Activated CD4-positive, alpha-beta T cell treated with anti-CD3 and anti-CD28 coated beads, Interleukin-2, amount 50 U/mL, for 16 hours (primary cell): Measurements from ENCODE around the gene ATRIP.
A peak's percentile ranks its signal among the peaks of the same experiment; 100 is the strongest.
"Not testable (repeated sequence)": the region's sequence is repeated elsewhere in the genome, so short reads cannot be mapped to it uniquely, and the experiment has no call there.

ENCODE experiments used
- DNase-seq: peaks from one replicate; pipeline ENCODE4 v3.0.0-alpha.2; 2020

The ATRIP gene

DNA sequence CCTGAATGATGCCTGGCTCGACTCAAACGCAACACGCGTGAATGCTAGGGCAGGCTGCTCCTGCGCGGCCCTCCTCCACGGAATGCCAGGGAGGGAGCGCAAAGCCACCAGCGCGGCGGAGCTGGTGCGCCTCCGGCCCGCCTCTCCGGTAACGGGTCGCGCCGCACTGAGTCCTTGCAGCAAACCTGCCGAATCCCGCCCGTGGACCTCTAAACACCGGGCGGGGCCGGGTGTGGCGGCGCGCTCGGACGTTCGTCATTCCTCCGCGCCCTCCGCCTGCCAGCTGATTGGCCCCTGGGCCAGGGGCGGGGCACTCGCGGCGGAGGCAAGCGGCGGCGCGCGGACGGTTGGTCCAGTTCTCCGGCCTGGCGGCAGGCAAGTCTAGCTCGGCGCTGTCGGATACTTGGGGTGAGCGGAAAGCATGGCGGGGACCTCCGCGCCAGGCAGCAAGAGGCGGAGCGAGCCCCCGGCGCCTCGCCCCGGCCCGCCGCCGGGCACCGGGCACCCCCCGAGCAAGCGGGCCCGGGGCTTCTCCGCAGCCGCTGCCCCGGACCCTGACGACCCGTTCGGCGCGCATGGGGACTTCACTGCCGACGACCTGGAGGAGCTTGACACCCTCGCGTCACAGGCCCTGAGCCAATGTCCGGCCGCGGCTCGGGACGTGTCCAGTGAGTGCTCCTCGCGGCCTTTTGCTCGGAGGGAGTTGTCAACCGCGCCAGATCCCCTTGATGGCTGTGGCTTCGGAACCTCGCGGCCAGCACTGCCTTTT, at the start of gene ATRIP:
Gene ATRIP, plus strand, starts transcription at position 313 of the 769 bp plus-strand sequence. Its CDS starts 109 bp downstream, at position 422.
- peak; percentile 89 for DNase-seq

- no peak for DNase-seq
Measured at GRCh38 chr3:48397767-48398681, 48.5 kb upstream of the ATRIP start.

GRCh38 chr3:48398701-48399386, 47.7 kb upstream of the ATRIP start:
- no peak for DNase-seq

- no peak for DNase-seq
Measured at GRCh38 chr3:48399387-48400172, 47.0 kb upstream of the ATRIP start.

DNA sequence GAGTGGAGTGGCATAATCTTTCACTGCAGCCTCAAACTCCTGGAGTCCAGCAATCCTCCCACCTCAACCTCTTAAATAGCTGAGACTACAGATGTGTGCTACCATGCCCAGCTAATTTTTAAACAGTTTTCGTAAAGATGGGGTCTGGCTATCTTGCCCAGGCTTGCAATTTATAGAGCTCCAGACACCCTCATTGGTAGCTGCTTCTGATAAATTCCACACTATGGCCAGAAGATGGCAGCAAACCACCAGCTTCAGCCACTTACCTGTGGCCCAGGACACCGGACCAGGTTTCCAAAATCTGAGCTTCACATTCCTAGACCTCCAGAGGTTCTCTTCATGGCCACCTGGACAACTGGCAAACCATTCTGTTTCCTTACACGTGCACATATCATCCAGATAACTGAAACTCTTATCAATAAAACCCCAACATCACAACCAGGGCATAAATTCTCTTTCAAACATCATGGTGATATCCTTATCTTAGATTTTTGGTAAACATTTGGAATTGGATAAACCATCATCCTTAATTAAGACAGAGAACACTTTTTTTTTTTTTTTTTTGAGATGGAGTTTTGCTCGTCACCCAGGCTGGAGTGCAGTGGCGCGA, 45.6 kb upstream of the ATRIP start:
- DNase-seq: peak; percentile 75

- not testable (repeated sequence) for DNase-seq
Measured at GRCh38 chr3:48401434-48401901, 45.1 kb upstream of the ATRIP start.

- DNase-seq: no peak
Measured at GRCh38 chr3:48402281-48402732, 44.2 kb upstream of the ATRIP start.

- no peak for DNase-seq
Measured at GRCh38 chr3:48402907-48403306, 43.6 kb upstream of the ATRIP start.

DNA sequence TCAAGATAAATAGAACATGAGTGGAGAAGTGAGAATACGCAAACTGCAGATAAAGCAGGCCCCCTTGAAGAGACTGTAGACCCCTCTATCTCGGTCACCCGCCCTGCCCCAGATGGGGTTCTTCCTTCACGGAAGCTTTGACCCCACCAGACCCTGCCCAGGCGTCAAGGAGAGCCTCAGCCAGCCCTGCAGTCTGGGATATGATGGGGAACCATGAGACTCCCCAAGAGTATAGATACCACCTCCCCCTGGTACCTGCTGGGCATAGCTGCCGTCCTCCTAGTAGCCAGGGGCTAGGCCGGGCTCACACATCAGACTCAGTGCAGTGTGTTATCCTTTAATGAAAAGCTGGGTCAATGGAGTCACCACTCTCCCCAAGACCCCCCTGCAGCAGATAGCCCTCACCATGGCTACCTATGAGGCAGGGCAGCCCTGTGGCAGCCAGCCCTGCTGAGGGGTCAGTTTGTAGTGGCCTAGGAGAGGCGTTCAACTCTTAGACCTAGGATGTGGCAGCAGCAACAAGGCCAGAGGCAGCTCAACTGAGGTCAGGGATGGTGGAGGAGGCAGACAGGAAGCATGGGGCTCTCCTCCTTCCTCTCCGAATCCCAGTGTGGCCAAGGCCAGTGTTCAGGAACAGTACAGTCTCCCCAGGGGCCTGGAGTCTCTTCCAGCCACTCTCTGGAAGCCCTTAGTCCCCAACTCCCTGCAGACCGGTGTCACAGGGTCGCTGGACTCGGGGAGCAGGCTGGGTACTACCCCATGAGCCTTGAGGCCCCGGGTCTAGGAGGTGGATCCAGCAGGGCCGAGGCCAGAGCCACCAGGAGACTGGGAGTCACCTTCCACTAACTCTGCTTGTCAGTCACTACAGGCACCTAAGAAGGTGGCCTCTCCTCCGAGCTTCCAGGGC, 42.8 kb upstream of the ATRIP start:
- no peak for DNase-seq

- DNase-seq: no peak
Measured at GRCh38 chr3:48404440-48405342, 41.8 kb upstream of the ATRIP start.

GRCh38 chr3:48405343-48405881, 41.1 kb upstream of the ATRIP start:
- no peak for DNase-seq

DNA sequence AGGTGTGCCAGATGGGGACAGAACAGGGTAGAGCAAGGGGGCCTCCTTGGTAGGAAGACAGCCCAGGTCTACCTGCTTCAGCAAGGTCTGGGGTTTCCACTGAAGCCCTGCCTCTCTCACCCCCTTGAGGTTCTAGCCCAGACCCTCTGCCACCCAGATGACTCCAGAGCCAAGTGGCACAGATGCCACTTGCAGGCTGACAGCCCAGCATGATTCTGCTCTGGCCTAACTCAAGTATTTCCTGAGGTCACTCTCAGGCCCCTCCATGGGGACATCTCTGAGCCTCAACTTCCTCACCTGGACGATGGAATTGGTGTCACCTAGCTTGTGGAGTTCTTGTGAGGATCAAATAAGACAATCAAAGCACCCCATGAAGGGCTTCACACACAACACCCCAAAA, 40.6 kb upstream of the ATRIP start:
- DNase-seq: no peak

DNA sequence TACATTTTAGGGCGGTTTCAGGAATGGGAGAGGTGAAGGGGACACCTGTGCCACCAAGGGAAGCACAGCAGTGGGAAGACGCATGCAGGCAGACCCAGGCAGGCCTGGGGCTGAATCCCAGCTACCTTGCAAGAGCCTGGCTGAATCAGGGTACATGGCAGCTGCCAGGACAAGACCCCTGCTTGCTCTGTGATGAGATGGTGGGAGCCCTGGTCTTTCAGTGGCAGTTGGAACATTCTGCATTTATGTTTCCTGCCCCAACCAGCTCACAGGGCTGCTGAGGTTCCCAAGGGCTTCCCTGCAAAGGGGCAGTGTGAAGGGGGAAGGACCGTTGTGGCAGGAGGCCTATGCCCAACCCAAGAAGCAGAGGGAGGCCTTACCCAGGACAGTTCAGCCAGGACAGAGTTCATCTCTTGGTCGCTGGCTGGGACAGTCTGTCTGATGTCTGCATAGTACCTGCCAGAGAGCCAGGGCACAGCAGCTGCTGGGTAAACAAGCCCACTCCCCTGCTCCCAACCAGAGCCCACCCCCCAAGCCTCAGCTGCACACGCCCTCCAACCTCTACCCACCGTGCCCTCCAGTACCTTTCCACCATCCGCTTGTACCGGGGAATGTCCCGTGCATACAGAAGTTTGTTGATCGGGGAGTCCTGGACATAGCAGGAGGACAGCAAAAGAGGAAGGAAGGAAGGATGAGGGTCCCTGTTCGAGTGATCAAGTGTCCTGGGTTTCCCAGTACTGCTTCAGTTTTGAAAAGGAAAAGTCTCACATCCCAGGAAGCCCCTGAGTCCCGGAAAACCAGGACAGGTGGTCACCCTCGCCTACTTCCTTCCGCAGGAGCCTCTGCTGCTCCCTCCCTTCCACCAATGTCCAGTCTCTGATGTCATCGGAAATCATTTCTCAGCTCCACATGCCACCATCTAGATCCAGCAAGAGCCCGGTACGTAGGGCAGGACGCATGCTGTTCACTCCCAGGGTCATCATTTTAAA, 39.8 kb upstream of the ATRIP start:
- no peak for DNase-seq

GRCh38 chr3:48407542-48408099, 38.9 kb upstream of the ATRIP start:
- DNase-seq: no peak

DNA sequence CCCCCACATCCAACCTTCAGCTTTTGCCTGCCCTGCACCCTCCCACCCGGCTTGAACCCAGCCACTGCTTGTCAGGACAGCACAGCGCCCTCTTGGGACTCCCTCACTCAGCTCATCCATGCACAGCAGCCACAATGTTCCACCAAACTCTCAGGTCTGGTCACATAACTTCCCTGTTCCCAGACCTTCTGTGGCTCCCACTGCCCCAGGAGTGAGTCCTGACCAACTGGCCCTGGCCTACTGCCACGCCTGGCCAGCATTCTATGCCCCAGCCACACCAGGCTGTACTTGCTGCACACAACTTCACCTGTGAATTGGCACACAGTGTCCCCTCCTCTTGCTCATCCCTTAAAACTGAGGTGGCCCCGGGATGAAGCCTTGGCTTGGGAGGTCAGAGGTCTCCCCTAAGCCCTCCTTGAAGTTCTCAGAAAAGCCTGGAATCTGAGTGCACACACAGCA, 37.7 kb upstream of the ATRIP start:
- no peak for DNase-seq

DNA sequence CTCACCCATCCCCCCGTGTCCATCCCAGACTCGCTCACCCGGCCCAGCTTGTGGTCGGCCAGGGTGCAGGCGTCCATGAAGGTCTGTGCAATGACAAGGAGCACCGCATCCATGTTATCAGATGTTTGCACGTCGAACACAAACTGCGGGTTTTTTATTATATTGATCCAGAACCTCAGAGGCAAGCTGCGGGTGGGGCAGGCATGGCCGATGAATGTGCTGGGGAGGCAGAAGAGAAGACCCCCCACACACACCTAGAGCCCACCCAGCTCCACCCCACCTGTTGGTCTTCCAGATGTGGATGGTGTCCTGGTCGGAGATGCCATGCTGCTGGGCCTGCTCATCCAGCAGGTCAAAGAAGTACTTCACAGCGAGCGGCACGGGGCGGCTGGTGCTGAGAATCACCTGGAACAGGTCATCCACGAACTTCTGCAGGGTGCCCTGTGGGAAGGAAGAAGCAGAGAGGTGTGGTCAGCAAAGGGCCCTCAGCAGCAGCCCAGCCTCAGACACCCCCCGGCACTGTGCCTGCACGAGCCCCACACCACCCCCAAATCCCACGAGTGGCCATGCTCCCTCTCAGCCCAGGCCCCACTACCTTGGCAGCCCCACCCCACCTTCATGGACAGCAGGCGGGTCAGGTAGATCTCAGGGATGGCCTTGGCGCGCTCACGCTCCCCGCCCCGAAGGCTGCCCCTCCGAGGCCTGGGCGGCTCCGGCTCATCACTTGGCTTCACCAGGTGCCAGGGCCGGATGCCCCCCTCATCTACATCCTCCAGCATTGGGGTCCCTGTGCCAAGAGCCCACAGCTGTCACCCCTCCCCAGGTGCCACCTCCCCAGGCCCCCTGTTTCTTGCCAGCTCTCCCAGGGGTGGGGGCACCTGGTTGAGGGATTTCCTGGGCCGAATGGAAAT, 37.0 kb upstream of the ATRIP start:
- no peak for DNase-seq
